H1 (cell line): Measurements from ENCODE around the gene FREM1. TPM values are rescaled to one million over a fixed set of nuclear protein-coding genes. Genes with fewer than 3 reads are reported as not detected.

Source experiments
- CTCF ChIA-PET: fragments of 300-600 bp; sonication (Branson Sonifier 250); formaldehyde crosslinking; loops from one replicate; lab custom pipeline; 2021; ENCODE audit not compliant: partially characterized antibody; lab: Charles Lee
- POLR2A ChIA-PET: fragments of 300-600 bp; sonication (Branson Sonifier 250); formaldehyde crosslinking; loops from one replicate; lab custom pipeline; 2021; ENCODE audit warnings: inconsistent platforms; ENCODE audit not compliant: partially characterized antibody; lab: Charles Lee
- DNase-seq, 2 experiments: peaks; one replicate each; pipeline versions ENCODE4 v3.0.0 to v3.0.0-alpha.2; 2010 to 2022; ENCODE audit warnings: low spot score in 2 of 2, low read depth in 1 of 2, mixed read lengths in 1 of 2
- FAIRE-seq: peaks from 2 replicates; lab custom pipeline; 2011; peaks lifted over from hg19 to GRCh38; lab: Jason Lieb, UNC
- H2AFZ ChIP-seq: 2 replicates; pipeline ENCODE4 v1.8.1; 2012; ENCODE audit warnings: low read length, inconsistent platforms
- H2AK5ac ChIP-seq: 2 replicates; pipeline ENCODE4 v1.6.1; 2013; ENCODE audit warnings: low read depth, low read length
- H2BK120ac ChIP-seq: replicated peaks from 2 replicates; pipeline ENCODE3; 2013; ENCODE audit warnings: low read depth, low read length, inconsistent platforms
- H2BK12ac ChIP-seq: 2 replicates; pipeline ENCODE4 v1.6.1; 2013; ENCODE audit warnings: low read depth, low read length
- H2BK15ac ChIP-seq: 2 replicates; pipeline ENCODE4 v1.6.1; 2013; ENCODE audit warnings: low read length
- H2BK20ac ChIP-seq: 2 replicates; pipeline ENCODE4 v1.6.1; 2013; ENCODE audit warnings: low read length
- H2BK5ac ChIP-seq: 2 replicates; pipeline ENCODE4 v1.6.1; 2013; ENCODE audit warnings: low read depth, low read length
- H3K14ac ChIP-seq: 2 replicates; pipeline ENCODE4 v1.6.1; 2013; ENCODE audit warnings: inconsistent platforms; ENCODE audit not compliant: insufficient read length
- H3K18ac ChIP-seq: 2 replicates; pipeline ENCODE4 v1.6.1; 2013; ENCODE audit warnings: low read length; ENCODE audit errors: extremely low read depth
- H3K23ac ChIP-seq: 2 replicates; pipeline ENCODE4 v1.6.1; 2013; ENCODE audit warnings: inconsistent platforms; ENCODE audit not compliant: insufficient read length
- H3K23me2 ChIP-seq: 2 replicates; pipeline ENCODE4 v1.6.1; 2013; ENCODE audit warnings: low read depth, low read length
- H3K27ac ChIP-seq: 2 replicates; pipeline ENCODE4 v1.6.1; 2011; ENCODE audit warnings: low read depth, low read length, inconsistent platforms
- H3K27me3 ChIP-seq, 4 experiments: replicated peaks in 1 of 4; 1 replicate in 1 of 4; 2 replicates in 3 of 4; pipeline versions ENCODE4 v1.6.1 to v1.8.1; 2011 to 2013; ENCODE audit warnings: low read length in 3 of 4, mild to moderate bottlenecking in 3 of 4, inconsistent platforms in 2 of 4, mixed read lengths in 2 of 4, moderate library complexity in 1 of 4; ENCODE audit not compliant: control insufficient read depth in 3 of 4, insufficient read depth in 3 of 4; ENCODE audit errors: extremely low read depth in 1 of 4
- H3K36me3 ChIP-seq, 4 experiments: 2 replicates each; pipeline versions ENCODE4 v1.6.1 to v1.8.1; 2011 to 2013; ENCODE audit warnings: mild to moderate bottlenecking in 4 of 4, low read length in 3 of 4, moderate library complexity in 2 of 4, control low read depth in 1 of 4, inconsistent platforms in 1 of 4; ENCODE audit not compliant: insufficient read depth in 4 of 4, control insufficient read depth in 2 of 4
- H3K4ac ChIP-seq: replicated peaks from 2 replicates; pipeline ENCODE3; 2013; ENCODE audit warnings: low read length, low read depth, mixed read lengths, inconsistent platforms; ENCODE audit not compliant: insufficient read length
- H3K4me1 ChIP-seq, 4 experiments: replicated peaks in 1 of 4; 1 replicate in 1 of 4; 2 replicates in 3 of 4; pipeline versions ENCODE4 v1.6.1 to v1.8.1; 2011 to 2013; ENCODE audit warnings: low read length in 3 of 4, inconsistent platforms in 2 of 4, mixed read lengths in 1 of 4; ENCODE audit not compliant: insufficient read depth in 4 of 4, control insufficient read depth in 3 of 4
- H3K4me2 ChIP-seq, 2 experiments: 2 replicates each; pipeline versions ENCODE4 v1.6.1 to v1.8.1; 2011 to 2013; ENCODE audit warnings: low read depth in 2 of 2, low read length in 2 of 2, control low read depth in 1 of 2, inconsistent platforms in 1 of 2, mild to moderate bottlenecking in 1 of 2; ENCODE audit not compliant: insufficient read depth in 1 of 2
- H3K4me3 ChIP-seq, 4 experiments: fragments of 200-600, 300-600 bp in 1 of 4; sonication (generic), shearing (Covaris generic), sonication (Bioruptor Twin) in 1 of 4; 2 replicates each; pipeline versions ENCODE4 v1.5.1 to v1.8.1; 2011 to 2016; ENCODE audit warnings: low read length in 4 of 4, low read depth in 3 of 4, control low read depth in 2 of 4, inconsistent platforms in 2 of 4, mild to moderate bottlenecking in 2 of 4, mixed read lengths in 1 of 4, moderate library complexity in 1 of 4; ENCODE audit not compliant: insufficient read depth in 2 of 4; ENCODE audit errors: extremely low read depth in 1 of 4
- H3K56ac ChIP-seq: replicated peaks from 2 replicates; pipeline ENCODE3; 2013; ENCODE audit warnings: low read depth, mild to moderate bottlenecking, mixed read lengths, low read length, inconsistent platforms; ENCODE audit not compliant: insufficient read length
- H3K79me1 ChIP-seq: 2 replicates; pipeline ENCODE4 v1.6.1; 2013; ENCODE audit warnings: low read depth, low read length, control low read depth
- H3K79me2 ChIP-seq, 2 experiments: 2 replicates each; pipeline versions ENCODE4 v1.6.1 to v1.8.1; 2012 to 2013; ENCODE audit warnings: low read length in 2 of 2, mild to moderate bottlenecking in 2 of 2, inconsistent platforms in 1 of 2; ENCODE audit not compliant: insufficient read depth in 2 of 2, control insufficient read depth in 1 of 2
- H3K9ac ChIP-seq, 4 experiments: replicated peaks in 1 of 4; 1 replicate in 1 of 4; 2 replicates in 3 of 4; pipeline versions ENCODE4 v1.6.1 to v1.8.1; 2011 to 2013; ENCODE audit warnings: low read depth in 3 of 4, low read length in 3 of 4, control low read depth in 2 of 4, mild to moderate bottlenecking in 2 of 4, moderate library complexity in 2 of 4, inconsistent platforms in 1 of 4; ENCODE audit errors: extremely low read depth in 1 of 4
- H3K9me3 ChIP-seq, 2 experiments: 2 replicates each; pipeline versions ENCODE4 v1.6.1 to v1.8.1; 2012 to 2013; ENCODE audit warnings: mild to moderate bottlenecking in 2 of 2, moderate library complexity in 2 of 2, control low read depth in 1 of 2, inconsistent platforms in 1 of 2, low read depth in 1 of 2, low read length in 1 of 2, mixed read lengths in 1 of 2; ENCODE audit not compliant: insufficient read depth in 2 of 2
- H4K20me1 ChIP-seq, 2 experiments: replicated peaks in 1 of 2; 2 replicates each; pipeline versions ENCODE3 to v1.8.1; 2011 to 2013; ENCODE audit warnings: inconsistent platforms in 2 of 2, low read length in 2 of 2, mild to moderate bottlenecking in 1 of 2; ENCODE audit not compliant: insufficient read depth in 2 of 2, control insufficient read depth in 1 of 2
- H4K5ac ChIP-seq: 2 replicates; pipeline ENCODE4 v1.6.1; 2013; ENCODE audit warnings: low read length, low read depth, mixed read lengths, inconsistent platforms; ENCODE audit not compliant: insufficient read length
- H4K8ac ChIP-seq: 2 replicates; pipeline ENCODE4 v1.8.0; 2013; ENCODE audit warnings: mild to moderate bottlenecking, moderate library complexity, low read length, inconsistent platforms; ENCODE audit not compliant: insufficient read depth; ENCODE audit errors: extremely low read depth
- H4K91ac ChIP-seq: replicated peaks from 2 replicates; pipeline ENCODE3; 2013; ENCODE audit warnings: low read length, mixed read lengths, inconsistent platforms; ENCODE audit not compliant: insufficient read length
- BACH1 ChIP-seq: IDR thresholded peaks from 2 replicates; pipeline ENCODE4 v1.6.1; 2012; ENCODE audit warnings: low read length, improper control_type of control experiment
- CHD1 ChIP-seq: IDR thresholded peaks from 2 replicates; pipeline ENCODE4 v1.6.1; 2012; ENCODE audit warnings: low read depth, low read length, improper control_type of control experiment
- E2F6 ChIP-seq: IDR thresholded peaks from 2 replicates; pipeline ENCODE4 v1.6.1; 2012; ENCODE audit warnings: inconsistent platforms
- NANOG ChIP-seq: IDR thresholded peaks from 2 replicates; pipeline ENCODE4 v1.6.1; 2011; ENCODE audit warnings: low read length, low read depth, mild to moderate bottlenecking, inconsistent platforms; ENCODE audit not compliant: insufficient read depth, poor library complexity, severe bottlenecking
- RAD21 ChIP-seq, 2 experiments: IDR thresholded peaks in 1 of 2; conservative IDR thresholded peaks in 1 of 2; 2 replicates each; pipeline ENCODE4 v1.6.1; 2011; ENCODE audit warnings: low read depth in 2 of 2, low read length in 2 of 2, improper control_type of control experiment in 1 of 2, inconsistent platforms in 1 of 2, mild to moderate bottlenecking in 1 of 2, moderate library complexity in 1 of 2
- SRF ChIP-seq: IDR thresholded peaks from 2 replicates; pipeline ENCODE4 v1.6.1; 2011; ENCODE audit warnings: mild to moderate bottlenecking, low read depth, low read length, moderate library complexity
- WGBS, 2 experiments: shearing (Covaris generic) in 1 of 2; methylation state at CpG; one replicate each; pipeline versions ENCODE4 v1.1.6 to v1.1.7; 2013 to 2015; ENCODE audit warnings: low lambda C conversion rate in 2 of 2, mixed read lengths in 2 of 2, inconsistent platforms in 1 of 2, low coverage in 1 of 2, missing lambda C conversion rate in 1 of 2; ENCODE audit not compliant: insufficient replicate concordance in 2 of 2, insufficient coverage in 1 of 2, insufficient read length in 1 of 2; ENCODE audit errors: extremely low coverage in 1 of 2, missing lambda C conversion rate in 1 of 2; 5-methylcytosine and 5-hydroxymethylcytosine counted together
- polyA plus RNA-seq, 7 experiments: library from polyadenylated mRNA; depleted of rRNA in 3 of 7; stranded (reverse) in 5 of 7; unstranded in 2 of 7; fragments of >200 nt in 5 of 7; fragments of 200-250 nt in 2 of 7; gene quantifications; 1 replicate in 5 of 7; 2 replicates in 1 of 7; 4 replicates in 1 of 7; pipeline versions ENCODE4 v1.2.1 to v1.2.3, GENCODE V29; 2011 to 2013; ENCODE audit warnings: missing spikeins in 2 of 7, mixed read lengths in 2 of 7
- total RNA-seq: library from RNA; stranded (reverse); fragmentation: NEBNext Ultra II Directional; extraction: Animal tissue kit (Norgen Biotek cat#: 25700); gene quantifications from 2 replicates; pipeline ENCODE4 v1.2.1, GENCODE V29; 2021

Gene FREM1
- total and polyA plus RNA-seq, 2 of the 8 experiments (the other 6 are each of a cell fraction or from before 2014, with no cell fraction given): 2.6 to 3.1 TPM

- H4K8ac ChIP-seq: no peak overlapping the region
- H3K79me1 ChIP-seq: no peaks in the 10 kb centered on the region
- H3K14ac ChIP-seq: no peak overlapping the region
- no peak overlapping the region for H2BK12ac ChIP-seq
- ChIA-PET POLR2A (no interaction called here), CTCF (no interaction called here)
- H3K56ac ChIP-seq: no peak overlapping the region
- no peak overlapping the region for H3K4ac ChIP-seq
- H3K18ac ChIP-seq: no peak overlapping the region
- no peak overlapping the region for H4K5ac ChIP-seq
- no peaks in the 10 kb centered on the region for H4K20me1 ChIP-seq
- no peaks in the 10 kb centered on the region for H3K36me3 ChIP-seq
- H2BK15ac ChIP-seq: no peak overlapping the region
- H2AK5ac ChIP-seq: no peak overlapping the region
- no peak overlapping the region for H3K4me3 ChIP-seq
- H3K9ac ChIP-seq: no peak overlapping the region
- peaks cover 8 to 16% (median 11%) of the 10 kb centered on the region in 4 experiments for H3K4me1 ChIP-seq
- H3K4me2 ChIP-seq: no peak overlapping the region
- H3K27ac ChIP-seq: no peak overlapping the region
- DNase-seq (no peak), FAIRE-seq (no peak)
- H2AFZ ChIP-seq: no peak overlapping the region
- no peaks in the 10 kb centered on the region for H3K27me3 ChIP-seq
- no peaks in the 10 kb centered on the region for H3K79me2 ChIP-seq
- WGBS, 2 experiments: 97% methylated on average over 1 of the region's 1 CpG; no CpG with 5 or more reads in 1 of the 2 experiments
- no peak overlapping the region for H2BK5ac ChIP-seq
- H3K9me3 ChIP-seq: no peaks in the 10 kb centered on the region
- TF ChIP-seq RAD21 (IDR thresholded peaks at IDR 0.05 in 1 of 2, conservative IDR thresholded peaks at IDR 0.05 in 1 of 2; ENCODE audit: low read depth in 2 of 2, low read length in 2 of 2) (no peak), BACH1 (no peak), NANOG (no peak), CHD1 (no peak), E2F6 (no peak), SRF (no peak)
- peaks cover 4% of the 10 kb centered on the region for H3K23me2 ChIP-seq
- H4K91ac ChIP-seq: no peak overlapping the region
- no peak overlapping the region for H2BK20ac ChIP-seq
- no peak overlapping the region for H3K23ac ChIP-seq
- H2BK120ac ChIP-seq: no peak overlapping the region
Observed at GRCh38 chr9:14913366-14913765, 3.1 kb upstream of the FREM1 start.
